HG02610 (cell line): Measurements from ENCODE around the gene AKAP9.
"Not testable (repeated sequence)": the region's sequence is repeated elsewhere in the genome, so short reads cannot be mapped to it uniquely, and the experiment has no call there.

ENCODE experiments used
- ATAC-seq: cut with Tn5 transposase; IDR thresholded peaks from one replicate; pipeline ENCODE4 v1.9.1; 2021; ENCODE audit warnings: mild to moderate bottlenecking, moderate library complexity; ENCODE audit not compliant: unreplicated experiment

AKAP9 gene

DNA sequence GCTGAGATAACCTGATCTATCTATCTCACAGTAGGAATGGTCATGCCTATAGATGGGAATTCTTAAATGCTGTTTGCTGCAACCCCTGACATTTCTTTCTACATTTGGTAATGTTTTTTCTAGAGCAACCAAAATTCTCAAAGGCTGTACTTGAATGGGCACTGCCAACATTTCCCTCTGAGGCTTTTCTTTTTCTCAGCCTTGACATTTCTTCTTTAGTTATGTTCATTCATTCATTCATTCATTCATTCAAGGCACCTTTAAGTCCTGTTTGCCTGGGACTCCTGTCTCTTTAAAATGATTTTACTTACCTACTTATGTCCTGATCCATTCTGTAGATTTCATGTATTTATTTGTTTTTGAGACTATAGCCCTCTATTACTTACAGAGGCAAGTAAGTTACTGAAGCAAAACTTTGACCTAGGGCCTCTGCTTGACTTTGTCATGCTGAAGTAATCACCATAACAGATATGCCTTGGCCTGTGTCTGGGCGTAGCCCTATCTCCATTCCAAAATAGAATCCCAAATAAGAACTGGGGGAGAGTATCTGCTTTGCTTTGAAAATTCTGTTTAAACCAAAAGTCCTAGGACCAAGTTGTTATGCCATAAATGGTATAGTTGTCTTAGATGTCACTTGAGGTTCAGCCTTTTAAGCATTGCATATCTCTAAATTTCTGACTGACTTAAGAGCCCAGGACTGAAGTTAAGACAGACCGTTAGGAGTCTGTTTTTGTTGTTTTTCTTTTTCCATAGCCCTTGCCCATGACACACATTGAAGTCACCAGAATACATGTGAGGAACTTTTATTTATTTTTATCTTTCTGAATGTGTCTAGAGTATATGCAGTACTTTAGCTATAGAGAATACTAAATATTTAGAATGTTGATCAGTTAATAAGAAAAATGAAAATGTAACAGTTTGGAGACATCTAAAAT lies 59.2 kb downstream of the AKAP9 start:
- ATAC-seq = no peak

GRCh38 chr7:92002720-92003119 lies 62.1 kb downstream of the AKAP9 start:
- ATAC-seq = no peak

GRCh38 chr7:92006046-92006445 lies 65.4 kb downstream of the AKAP9 start:
- no peak for ATAC-seq

- no peak for ATAC-seq
These were observed 69.6 kb downstream of the AKAP9 start for GRCh38 chr7:92010215-92010614.

GRCh38 chr7:92013611-92014010 lies 72.9 kb downstream of the AKAP9 start:
- ATAC-seq = no peak

DNA sequence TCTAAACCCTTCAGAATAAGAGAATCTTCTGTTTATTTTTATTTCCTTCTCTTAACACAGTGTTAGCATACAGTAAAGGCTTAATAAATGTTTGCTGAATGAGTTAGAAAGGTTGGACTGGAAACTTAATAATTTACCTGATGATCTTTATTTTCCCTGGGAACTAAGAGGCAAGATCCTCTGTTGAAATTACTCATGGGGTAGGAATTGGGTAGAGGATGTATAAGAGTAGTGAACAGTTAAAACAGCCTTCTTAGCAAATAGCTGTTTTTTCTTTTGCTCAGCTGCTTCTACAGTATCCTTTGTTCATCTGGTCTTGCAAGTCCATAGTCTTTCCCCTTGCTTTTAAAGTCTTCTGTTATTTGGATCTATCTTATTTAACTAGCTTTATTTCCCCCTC lies 80.0 kb downstream of the AKAP9 start:
- no peak for ATAC-seq

DNA sequence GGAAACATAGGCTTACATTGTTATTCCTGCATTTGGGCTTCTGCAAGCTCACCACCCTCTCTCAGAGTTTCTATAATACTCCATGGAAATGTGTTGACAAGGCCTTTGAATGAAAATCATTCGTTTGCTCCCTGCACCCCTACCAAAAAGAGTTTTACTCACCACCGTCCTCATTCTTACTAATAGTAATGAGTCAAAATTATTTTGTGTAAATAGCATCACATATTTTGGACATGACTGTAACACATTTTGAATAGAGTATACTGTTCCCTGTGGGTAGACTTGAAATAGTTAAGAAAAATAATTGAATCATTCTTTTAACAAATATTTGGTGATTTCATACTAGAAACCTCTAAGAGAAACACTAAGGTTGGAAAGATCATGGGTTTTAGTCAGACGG lies 84.6 kb downstream of the AKAP9 start:
- no peak for ATAC-seq

DNA sequence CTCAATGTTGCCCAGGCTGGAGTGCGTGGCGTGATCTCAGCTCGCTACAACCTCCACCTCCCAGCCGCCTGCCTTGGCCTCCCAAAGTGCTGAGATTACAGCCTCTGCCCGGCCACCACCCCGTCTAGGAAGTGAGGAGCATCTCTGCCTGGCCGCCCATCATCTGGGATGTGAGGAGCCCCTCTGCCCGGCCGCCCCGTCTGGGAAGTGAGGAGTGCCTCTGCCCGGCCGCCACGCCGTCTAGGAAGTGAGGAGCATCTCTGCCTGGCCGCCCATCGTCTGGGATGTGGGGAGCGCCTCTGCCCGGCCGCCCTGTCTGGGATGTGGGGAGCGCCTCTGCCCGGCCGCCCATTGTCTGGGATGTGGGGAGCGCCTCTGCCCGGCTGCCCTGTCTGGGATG lies 86.0 kb downstream of the AKAP9 start:
- not testable (repeated sequence) for ATAC-seq

- ATAC-seq = not testable (repeated sequence)
These were observed 86.5 kb downstream of the AKAP9 start for GRCh38 chr7:92027128-92027527.

- ATAC-seq = no peak
These were observed 87.6 kb downstream of the AKAP9 start for GRCh38 chr7:92028226-92028625.

GRCh38 chr7:92028686-92029085 lies 88.0 kb downstream of the AKAP9 start:
- no peak for ATAC-seq

GRCh38 chr7:92034116-92034515 lies 93.5 kb downstream of the AKAP9 start:
- no peak for ATAC-seq

GRCh38 chr7:92035576-92035975 lies 94.9 kb downstream of the AKAP9 start:
- no peak for ATAC-seq

DNA sequence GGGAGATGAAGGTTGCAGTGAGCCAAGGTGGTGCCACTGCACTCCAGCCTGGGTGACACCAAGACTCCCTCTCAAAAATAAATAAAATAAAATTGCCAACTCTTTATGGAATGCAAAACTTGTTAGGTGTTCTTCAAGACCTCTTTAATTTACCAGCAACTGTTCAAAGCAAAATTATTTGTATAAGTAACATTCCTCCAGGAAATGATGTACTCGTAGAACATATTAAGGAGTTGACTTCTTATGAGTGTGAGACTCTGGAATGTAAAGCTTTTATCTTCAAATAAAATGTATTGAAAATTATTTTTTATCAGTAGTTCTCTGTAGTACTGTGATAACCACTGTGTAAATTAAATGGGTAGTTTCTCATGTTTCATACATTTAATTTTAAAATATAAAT lies 99.2 kb downstream of the AKAP9 start:
- no peak for ATAC-seq

DNA sequence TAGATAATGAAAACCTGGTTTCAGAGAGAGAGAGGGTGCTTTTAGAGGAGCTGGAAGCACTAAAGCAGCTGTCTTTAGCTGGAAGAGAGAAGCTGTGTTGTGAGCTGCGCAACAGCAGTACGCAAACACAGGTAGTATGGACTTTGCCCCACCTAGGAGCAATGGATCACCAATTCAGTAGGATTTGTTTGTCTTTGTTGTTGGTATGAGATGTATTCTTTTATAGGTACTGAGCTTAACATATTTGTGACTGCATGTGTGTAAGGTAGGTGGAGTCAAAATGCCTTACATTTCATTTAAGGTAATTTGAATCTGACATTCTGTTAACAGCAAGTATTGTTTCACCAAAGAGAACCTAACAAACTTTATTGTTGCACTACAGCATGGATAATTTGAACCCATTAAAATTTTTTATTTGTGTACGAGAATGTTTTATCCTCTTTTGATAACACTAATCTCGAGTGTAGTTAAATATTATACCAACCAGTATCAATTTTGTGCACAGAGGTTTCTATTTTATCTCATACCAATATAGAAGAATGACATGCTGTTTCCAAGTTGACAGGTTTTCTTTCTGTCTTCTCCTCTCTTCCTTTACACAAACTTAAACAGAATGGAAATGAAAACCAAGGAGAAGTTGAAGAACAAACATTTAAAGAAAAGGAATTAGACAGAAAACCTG lies 101.5 kb downstream of the AKAP9 start:
- ATAC-seq = no peak

- ATAC-seq = no peak
These were observed 102.4 kb downstream of the AKAP9 start for GRCh38 chr7:92043098-92043497.

GRCh38 chr7:92043637-92044036 lies 103.0 kb downstream of the AKAP9 start:
- no peak for ATAC-seq

- ATAC-seq = no peak
These were observed 103.5 kb downstream of the AKAP9 start for GRCh38 chr7:92044148-92044547.

- ATAC-seq = no peak
These were observed 104.3 kb downstream of the AKAP9 start for GRCh38 chr7:92044940-92045339.

- ATAC-seq = no peak
These were observed 111.0 kb downstream of the AKAP9 start for GRCh38 chr7:92051655-92052054.

GRCh38 chr7:92052159-92052558 lies 111.5 kb downstream of the AKAP9 start:
- ATAC-seq = no peak

DNA sequence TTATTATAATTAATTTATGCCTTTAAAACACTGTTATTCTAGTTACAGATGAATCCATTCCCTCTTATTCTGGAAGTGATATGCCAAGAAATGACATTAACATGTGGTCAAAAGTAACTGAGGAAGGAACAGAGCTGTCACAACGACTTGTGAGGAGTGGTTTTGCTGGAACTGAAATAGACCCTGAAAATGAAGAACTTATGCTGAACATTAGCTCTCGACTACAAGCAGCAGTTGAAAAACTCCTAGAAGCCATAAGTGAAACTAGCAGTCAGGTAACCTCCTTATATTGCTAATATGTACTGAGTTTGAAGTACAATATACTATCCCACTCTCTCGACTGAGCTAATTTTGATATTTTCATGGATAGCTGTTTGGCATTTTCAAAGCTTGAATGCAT lies 112.0 kb downstream of the AKAP9 start:
- no peak for ATAC-seq
